ENCODE measurements around the gene ENTREP1.

Gene ENTREP1

GRCh38 chr9:69389437-69389995 lies 64.5 kb downstream of the ENTREP1 start:
- Histone ChIP-seq H3K4me3 (no peak overlapping the region), H3K27ac (no peak overlapping the region)
- no peak for DNase-seq (ENCODE audit: low spot score)
- TF ChIP-seq, protein P1, sequence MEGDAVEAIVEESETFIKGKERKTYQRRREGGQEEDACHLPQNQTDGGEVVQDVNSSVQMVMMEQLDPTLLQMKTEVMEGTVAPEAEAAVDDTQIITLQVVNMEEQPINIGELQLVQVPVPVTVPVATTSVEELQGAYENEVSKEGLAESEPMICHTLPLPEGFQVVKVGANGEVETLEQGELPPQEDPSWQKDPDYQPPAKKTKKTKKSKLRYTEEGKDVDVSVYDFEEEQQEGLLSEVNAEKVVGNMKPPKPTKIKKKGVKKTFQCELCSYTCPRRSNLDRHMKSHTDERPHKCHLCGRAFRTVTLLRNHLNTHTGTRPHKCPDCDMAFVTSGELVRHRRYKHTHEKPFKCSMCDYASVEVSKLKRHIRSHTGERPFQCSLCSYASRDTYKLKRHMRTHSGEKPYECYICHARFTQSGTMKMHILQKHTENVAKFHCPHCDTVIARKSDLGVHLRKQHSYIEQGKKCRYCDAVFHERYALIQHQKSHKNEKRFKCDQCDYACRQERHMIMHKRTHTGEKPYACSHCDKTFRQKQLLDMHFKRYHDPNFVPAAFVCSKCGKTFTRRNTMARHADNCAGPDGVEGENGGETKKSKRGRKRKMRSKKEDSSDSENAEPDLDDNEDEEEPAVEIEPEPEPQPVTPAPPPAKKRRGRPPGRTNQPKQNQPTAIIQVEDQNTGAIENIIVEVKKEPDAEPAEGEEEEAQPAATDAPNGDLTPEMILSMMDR (IDR thresholded peaks at IDR 0.05) = no peak

GRCh38 chr9:69391487-69391886 lies 66.5 kb downstream of the ENTREP1 start:
- TF ChIP-seq, protein P1 (IDR thresholded peaks at IDR 0.05) = no peak
- Histone ChIP-seq H3K4me3 (no peak overlapping the region), H3K27ac (peak overlapping the region in 1 of 2 donors; percentile 28)
- DNase-seq (ENCODE audit: low spot score) = no peak

DNA sequence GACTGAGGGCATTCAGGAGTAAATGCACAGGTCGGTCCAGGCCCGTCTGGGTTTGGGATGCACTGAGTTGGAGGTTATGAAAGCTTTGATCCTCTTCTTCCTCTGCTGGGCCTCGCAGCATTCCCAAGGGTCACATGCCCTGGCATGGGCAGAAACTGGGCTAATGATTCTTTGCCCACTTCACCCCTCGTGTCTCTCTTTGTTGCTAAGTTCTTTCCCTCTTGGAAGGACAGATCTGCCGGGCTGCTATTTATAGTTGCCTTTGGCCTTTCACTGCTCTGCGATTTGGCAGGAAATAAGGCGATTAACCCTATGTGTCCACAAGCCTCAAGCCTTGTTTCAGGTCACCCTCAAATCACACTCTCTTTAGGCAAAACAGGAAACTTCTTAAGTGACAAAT lies 66.9 kb downstream of the ENTREP1 start:
- Histone ChIP-seq H3K4me3 (no peak overlapping the region), H3K27ac (peak overlapping the region in 1 of 2 donors; percentile 28)
- no peak for DNase-seq (ENCODE audit: low spot score)
- TF ChIP-seq, protein P1 (IDR thresholded peaks at IDR 0.05) = no peak

DNA sequence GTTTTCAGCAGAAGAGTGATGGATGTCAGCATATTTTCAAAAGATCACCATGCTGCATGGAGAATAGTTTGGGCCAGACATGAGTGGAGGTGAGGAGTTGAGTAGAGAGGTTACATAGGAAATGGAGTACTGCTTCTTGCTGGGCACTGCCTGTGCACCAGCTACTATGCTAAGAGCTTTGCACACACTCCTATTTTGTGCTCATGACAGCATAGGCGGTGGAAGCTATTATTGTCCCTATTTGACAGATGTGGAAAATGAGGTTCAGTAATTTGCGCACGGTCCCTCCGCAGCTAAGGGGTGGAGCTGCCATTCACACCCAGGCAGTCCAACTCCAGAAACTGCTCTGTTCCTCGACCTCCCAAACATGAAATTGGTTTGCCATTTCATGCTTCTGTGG lies 67.8 kb downstream of the ENTREP1 start:
- no peak overlapping the region for H3K4me3 ChIP-seq
- H3K27ac ChIP-seq = no peak overlapping the region
- DNase-seq (ENCODE audit: low spot score) = no peak
- TF ChIP-seq, protein P1 (IDR thresholded peaks at IDR 0.05) = no peak

DNA sequence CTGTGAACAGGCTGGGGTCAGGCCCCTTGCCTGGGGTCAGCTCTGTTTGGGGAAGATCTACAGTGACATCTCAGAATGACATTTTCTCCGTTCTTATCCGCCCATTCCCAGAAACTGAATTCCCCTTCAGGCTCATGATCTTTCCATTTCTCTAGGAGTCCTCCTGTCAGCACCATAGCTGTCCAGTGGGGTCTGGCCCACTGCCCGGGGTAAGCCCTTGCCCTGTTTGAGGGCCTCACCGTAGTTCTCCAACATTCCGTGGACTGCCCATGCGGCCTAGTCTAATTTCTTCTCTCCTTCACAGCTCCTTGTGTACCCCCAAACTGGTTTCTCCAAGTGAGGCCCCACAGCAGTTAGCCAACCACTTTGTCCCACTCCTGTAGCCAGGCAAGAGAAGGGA lies 68.4 kb downstream of the ENTREP1 start:
- DNase-seq (ENCODE audit: low spot score) = no peak
- Histone ChIP-seq H3K27ac (no peak overlapping the region), H3K4me3 (no peak overlapping the region)
- TF ChIP-seq, protein P1 (IDR thresholded peaks at IDR 0.05) = no peak

GRCh38 chr9:69395718-69396117 lies 70.7 kb downstream of the ENTREP1 start:
- TF ChIP-seq, protein P1 (IDR thresholded peaks at IDR 0.05) = no peak
- Histone ChIP-seq H3K4me3 (no peak overlapping the region), H3K27ac (no peak overlapping the region)
- no peak for DNase-seq (ENCODE audit: low spot score)

DNA sequence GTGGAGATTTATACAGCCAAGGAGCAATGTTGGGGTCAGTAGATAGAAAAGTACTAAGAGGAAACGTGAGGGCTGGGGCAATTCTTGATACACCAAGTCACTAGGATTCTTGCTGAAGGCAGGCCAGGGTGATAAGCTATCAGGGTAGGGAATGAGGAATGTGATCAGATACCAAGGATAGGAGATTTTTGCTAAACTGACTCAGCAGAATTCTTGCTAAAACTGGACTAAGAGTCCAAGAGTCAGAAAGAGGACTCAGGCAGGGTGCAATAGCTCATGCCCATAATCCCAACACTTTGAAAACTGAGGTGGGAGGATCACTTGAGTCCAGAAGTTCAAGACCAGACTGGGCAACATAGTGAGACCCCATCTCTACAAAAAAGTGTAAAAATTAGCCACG lies 71.7 kb downstream of the ENTREP1 start:
- Histone ChIP-seq H3K27ac (peak overlapping the region in 1 of 2 donors; percentile 45), H3K4me3 (no peak overlapping the region)
- TF ChIP-seq, protein P1 (IDR thresholded peaks at IDR 0.05) = no peak
- DNase-seq (ENCODE audit: low spot score) = no peak
